Tibial nerve (tissue), 4 donors: Measurements from ENCODE around the gene GPR31. TPM values are rescaled to one million over a fixed set of nuclear protein-coding genes. Genes with fewer than 3 reads are reported as not detected.

Experiments used
- DNase-seq, 2 donors: peaks; one replicate each; pipeline ENCODE4 v3.0.0-alpha.2; 2019; ENCODE audit warnings: low spot score in 2 of 2
- H3K27ac ChIP-seq, 4 donors: fragments of 200-600 bp; sonication (generic) in 3 of 4; one replicate each; pipeline ENCODE4 v1.5.1; 2017 to 2019; ENCODE audit warnings: mild to moderate bottlenecking in 1 of 4
- H3K27me3 ChIP-seq, 2 donors: fragments of 200-600 bp; sonication (generic) in 1 of 2; one replicate each; pipeline versions ENCODE4 v1.5.1 to v1.6.0; 2017 to 2019
- H3K36me3 ChIP-seq, 3 donors: fragments of 200-600 bp; sonication (generic); one replicate each; pipeline ENCODE4 v1.5.1; 2018 to 2019
- H3K4me1 ChIP-seq, 4 donors: fragments of 200-600 bp; sonication (generic) in 3 of 4; one replicate each; pipeline ENCODE4 v1.5.1; 2017 to 2019
- H3K4me3 ChIP-seq, 4 donors: fragments of 200-600 bp; sonication (generic) in 3 of 4; one replicate each; pipeline ENCODE4 v1.5.1; 2017 to 2019; ENCODE audit warnings: mild to moderate bottlenecking in 1 of 4, moderate library complexity in 1 of 4
- H3K9me3 ChIP-seq, 4 donors: fragments of 200-600 bp; sonication (generic) in 3 of 4; one replicate each; pipeline ENCODE4 v1.5.1; 2017 to 2019
- CTCF ChIP-seq, 5 experiments: fragments of 200-600 bp in 3 of 5; fragments of 450-650 bp in 2 of 5; sonication (generic) in 3 of 5; IDR thresholded peaks; one replicate each; pipeline ENCODE4 v1.5.1; 2016 to 2019; ENCODE audit warnings: antibody characterized with exemption in 5 of 5, mild to moderate bottlenecking in 3 of 5, moderate library complexity in 2 of 5
- EP300 ChIP-seq, 2 donors: sonication (generic); formaldehyde crosslinking; IDR thresholded peaks; one replicate each; pipeline ENCODE4 v1.6.1; 2017; ENCODE audit warnings: antibody characterized with exemption in 2 of 2, mild to moderate bottlenecking in 1 of 2
- POLR2A ChIP-seq, 2 donors: fragments of 450-650 bp; IDR thresholded peaks; one replicate each; pipeline ENCODE4 v1.6.1; 2017; ENCODE audit warnings: antibody characterized with exemption in 2 of 2, mild to moderate bottlenecking in 2 of 2, moderate library complexity in 2 of 2
- WGBS, 2 donors: methylation state at CpG; one replicate each; pipeline ENCODE4 v1.1.5; 2018; 5-methylcytosine and 5-hydroxymethylcytosine counted together
- total RNA-seq, 4 donors: library from RNA; depleted of rRNA; stranded (reverse); fragments of >200 nt; gene quantifications; one replicate each; pipeline ENCODE4 v1.1.0, GENCODE V29; 2016

The GPR31 gene
- total RNA-seq, 4 donors from 2014 or later, result not detected

GRCh38 chr6:167118839-167119238, 38.9 kb downstream of the GPR31 start:
- no peaks in the 10 kb centered on the region for H3K36me3 ChIP-seq
- H3K4me1 ChIP-seq, result peaks cover 0 to 12% (median 0%) of the 10 kb centered on the region in 4 donors
- H3K4me3 ChIP-seq, result no peak overlapping the region
- peaks cover 0 to 10% of the 10 kb centered on the region in 2 donors for H3K27me3 ChIP-seq
- TF ChIP-seq EP300 (IDR thresholded peaks at IDR 0.05), result no peak
- no peak for TF ChIP-seq CTCF (IDR thresholded peaks at IDR 0.05)
- no peak for TF ChIP-seq POLR2A (IDR thresholded peaks at IDR 0.05)
- H3K27ac ChIP-seq, result peak overlapping the region in 1 of 4 donors; percentile 77
- WGBS, 2 donors, result 86 to 87% methylated on average over 12 of the region's 12 CpGs
- H3K9me3 ChIP-seq, result no peaks in the 10 kb centered on the region
- DNase-seq, result no peak

GRCh38 chr6:167118006-167118405, 39.8 kb downstream of the GPR31 start:
- H3K4me1 ChIP-seq, result peaks cover 0 to 12% (median 0%) of the 10 kb centered on the region in 4 donors

GRCh38 chr6:167116838-167117228, 40.9 kb downstream of the GPR31 start:
- Histone ChIP-seq H3K4me1 (peaks cover 0 to 12% (median 0%) of the 10 kb centered on the region in 4 donors), H3K9me3 (no peaks in the 10 kb centered on the region), H3K27ac (no peak overlapping the region), H3K27me3 (peaks cover 0 to 10% of the 10 kb centered on the region in 2 donors), H3K36me3 (no peaks in the 10 kb centered on the region), H3K4me3 (no peak overlapping the region)
- DNase-seq, result no peak
- WGBS, 2 donors, result 68 to 71% methylated on average over 14 of the region's 14 CpGs
- TF ChIP-seq EP300 (IDR thresholded peaks at IDR 0.05), result no peak

More at GRCh38 chr6:167118006-167118405, 39.8 kb downstream of the GPR31 start:
- TF ChIP-seq POLR2A (IDR thresholded peaks at IDR 0.05) (no peak), EP300 (IDR thresholded peaks at IDR 0.05) (no peak), CTCF (IDR thresholded peaks at IDR 0.05) (no peak)
- H3K9me3 ChIP-seq, result no peaks in the 10 kb centered on the region
- peaks cover 0 to 10% of the 10 kb centered on the region in 2 donors for H3K27me3 ChIP-seq
- H3K36me3 ChIP-seq, result no peaks in the 10 kb centered on the region
- WGBS, 2 donors, result 72 to 84% methylated on average over 7 of the region's 7 CpGs
- no peak for DNase-seq
- H3K27ac ChIP-seq, result peak overlapping the region in 1 of 4 donors; percentile 77
- no peak overlapping the region for H3K4me3 ChIP-seq

- no peak overlapping the region for H3K27ac ChIP-seq
- 49 to 51% methylated on average over 25 of the region's 25 CpGs for WGBS, 2 donors
- peaks cover 0 to 12% (median 0%) of the 10 kb centered on the region in 4 donors for H3K4me1 ChIP-seq
- no peak for TF ChIP-seq EP300 (IDR thresholded peaks at IDR 0.05)
- TF ChIP-seq CTCF (IDR thresholded peaks at IDR 0.05), result no peak
- no peak for TF ChIP-seq POLR2A (IDR thresholded peaks at IDR 0.05)
- DNase-seq, result peak in 1 of 2 donors; percentile 9
- no peaks in the 10 kb centered on the region for H3K36me3 ChIP-seq
- H3K27me3 ChIP-seq, result peaks cover 0 to 10% of the 10 kb centered on the region in 2 donors
- no peak overlapping the region for H3K4me3 ChIP-seq
- H3K9me3 ChIP-seq, result no peaks in the 10 kb centered on the region
Observed at GRCh38 chr6:167116109-167116837, 41.5 kb downstream of the GPR31 start.

- Histone ChIP-seq H3K27ac (no peak overlapping the region), H3K9me3 (no peaks in the 10 kb centered on the region), H3K27me3 (peaks cover 0 to 10% of the 10 kb centered on the region in 2 donors), H3K4me3 (no peak overlapping the region), H3K36me3 (no peaks in the 10 kb centered on the region), H3K4me1 (peaks cover 0 to 5% (median 0%) of the 10 kb centered on the region in 4 donors)
- no peak for DNase-seq
- no peak for TF ChIP-seq POLR2A (IDR thresholded peaks at IDR 0.05)
- TF ChIP-seq CTCF (IDR thresholded peaks at IDR 0.05), result no peak
- no peak for TF ChIP-seq EP300 (IDR thresholded peaks at IDR 0.05)
- WGBS, 2 donors, result 80 to 81% methylated on average over 10 of the region's 10 CpGs
Observed at GRCh38 chr6:167115054-167115453, 42.7 kb downstream of the GPR31 start.
